Measurements from ENCODE around the gene ITGA3. TPM values are rescaled to one million over a fixed set of nuclear protein-coding genes. Genes with fewer than 3 reads are reported as not detected.

ITGA3 gene
- total RNA-seq, 1 experiment from 2014 or later: 22.5 TPM

DNA sequence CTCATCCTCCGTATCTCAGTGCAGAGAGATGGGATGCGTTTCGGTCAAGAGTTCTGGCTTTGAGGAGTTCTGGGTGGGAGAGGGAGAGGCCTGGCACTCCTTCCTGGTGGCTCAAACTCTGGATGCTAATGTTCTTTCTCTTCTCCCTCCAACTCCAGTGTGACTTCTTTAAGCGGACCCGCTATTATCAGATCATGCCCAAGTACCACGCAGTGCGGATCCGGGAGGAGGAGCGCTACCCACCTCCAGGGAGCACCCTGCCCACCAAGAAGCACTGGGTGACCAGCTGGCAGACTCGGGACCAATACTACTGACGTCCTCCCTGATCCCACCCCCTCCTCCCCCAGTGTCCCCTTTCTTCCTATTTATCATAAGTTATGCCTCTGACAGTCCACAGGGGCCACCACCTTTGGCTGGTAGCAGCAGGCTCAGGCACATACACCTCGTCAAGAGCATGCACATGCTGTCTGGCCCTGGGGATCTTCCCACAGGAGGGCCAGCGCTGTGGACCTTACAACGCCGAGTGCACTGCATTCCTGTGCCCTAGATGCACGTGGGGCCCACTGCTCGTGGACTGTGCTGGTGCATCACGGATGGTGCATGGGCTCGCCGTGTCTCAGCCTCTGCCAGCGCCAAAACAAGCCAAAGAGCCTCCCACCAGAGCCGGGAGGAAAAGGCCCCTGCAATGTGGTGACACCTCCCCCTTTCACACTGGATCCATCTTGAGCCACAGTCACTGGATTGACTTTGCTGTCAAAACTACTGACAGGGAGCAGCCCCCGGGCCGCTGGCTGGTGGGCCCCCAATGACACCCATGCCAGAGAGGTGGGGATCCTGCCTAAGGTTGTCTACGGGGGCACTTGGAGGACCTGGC, 33.3 kb downstream of the ITGA3 start:
- no peak overlapping the region for H3K18ac ChIP-seq (ENCODE audit: insufficient read length, low read depth, low read length)
- H3K4ac ChIP-seq (ENCODE audit: low read depth, low read length): no peak overlapping the region
- H3K14ac ChIP-seq (ENCODE audit: insufficient read depth, low read length): no peak overlapping the region
- H4K8ac ChIP-seq (replicated peaks; ENCODE audit: insufficient read length, low read depth, low read length): no peak overlapping the region
- no peaks in the 10 kb centered on the region for H3K27me3 ChIP-seq (ENCODE audit: insufficient read depth, low read length)
- no peak overlapping the region for H3K56ac ChIP-seq (ENCODE audit: insufficient read length, low read depth, low read length)
- no peak overlapping the region for H2BK5ac ChIP-seq (ENCODE audit: insufficient read length, low read length)
- H4K5ac ChIP-seq (ENCODE audit: insufficient read length, low read depth, low read length): no peak overlapping the region
- no CpG with 5 or more reads among the region's 25 CpGs for WGBS (ENCODE audit: extremely low coverage, insufficient read length, low lambda C conversion rate)
- H2BK20ac ChIP-seq (ENCODE audit: low read depth, low read length, poor library complexity, severe bottlenecking): no peak overlapping the region
- no peaks in the 10 kb centered on the region for H3K79me1 ChIP-seq (ENCODE audit: insufficient read depth, low read depth, low read length, poor library complexity, severe bottlenecking)
- peaks cover 2% of the 10 kb centered on the region; the same call in 1 of the 2 replicates for H3K27me3 Mint-ChIP-seq (ENCODE audit: low read depth)
- H3K9me3 ChIP-seq (ENCODE audit: control insufficient read depth, low read depth, low read length): no peaks in the 10 kb centered on the region
- H3K23ac ChIP-seq (ENCODE audit: insufficient read length, low read depth, low read length): no peak overlapping the region
- no peak overlapping the region for H2BK120ac ChIP-seq (ENCODE audit: low read depth, low read length, poor library complexity, severe bottlenecking)
- no peak overlapping the region for H2AK5ac ChIP-seq (ENCODE audit: insufficient read length, low read length)
- H3K4me3 Mint-ChIP-seq: no peak overlapping the region
- no peaks in the 10 kb centered on the region for H3K79me2 ChIP-seq (ENCODE audit: insufficient read depth, low read length)
- H3K9me3 Mint-ChIP-seq: no peaks in the 10 kb centered on the region; a peak in 1 of 5 replicates
- H3K4me2 ChIP-seq (ENCODE audit: insufficient read depth, insufficient read length, low read length): no peak overlapping the region
- TF ChIP-seq, protein P1, sequence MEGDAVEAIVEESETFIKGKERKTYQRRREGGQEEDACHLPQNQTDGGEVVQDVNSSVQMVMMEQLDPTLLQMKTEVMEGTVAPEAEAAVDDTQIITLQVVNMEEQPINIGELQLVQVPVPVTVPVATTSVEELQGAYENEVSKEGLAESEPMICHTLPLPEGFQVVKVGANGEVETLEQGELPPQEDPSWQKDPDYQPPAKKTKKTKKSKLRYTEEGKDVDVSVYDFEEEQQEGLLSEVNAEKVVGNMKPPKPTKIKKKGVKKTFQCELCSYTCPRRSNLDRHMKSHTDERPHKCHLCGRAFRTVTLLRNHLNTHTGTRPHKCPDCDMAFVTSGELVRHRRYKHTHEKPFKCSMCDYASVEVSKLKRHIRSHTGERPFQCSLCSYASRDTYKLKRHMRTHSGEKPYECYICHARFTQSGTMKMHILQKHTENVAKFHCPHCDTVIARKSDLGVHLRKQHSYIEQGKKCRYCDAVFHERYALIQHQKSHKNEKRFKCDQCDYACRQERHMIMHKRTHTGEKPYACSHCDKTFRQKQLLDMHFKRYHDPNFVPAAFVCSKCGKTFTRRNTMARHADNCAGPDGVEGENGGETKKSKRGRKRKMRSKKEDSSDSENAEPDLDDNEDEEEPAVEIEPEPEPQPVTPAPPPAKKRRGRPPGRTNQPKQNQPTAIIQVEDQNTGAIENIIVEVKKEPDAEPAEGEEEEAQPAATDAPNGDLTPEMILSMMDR (conservative IDR thresholded peaks at IDR 0.05): no peak
- H4K91ac ChIP-seq (ENCODE audit: insufficient read length, low read depth, low read length): no peak overlapping the region
- no peak overlapping the region for H3K9ac ChIP-seq (ENCODE audit: extremely low read depth, insufficient read length, low read length)
- no peak overlapping the region for H3T11ph ChIP-seq (ENCODE audit: low read length)
- peak overlapping the region in 1 of 3 experiments; percentile 80; a peak in 2 of 7 replicates for H3K27ac Mint-ChIP-seq
- no peak overlapping the region for H2BK12ac ChIP-seq (ENCODE audit: insufficient read length, low read depth, low read length)
- no peaks in the 10 kb centered on the region for H3K23me2 ChIP-seq (ENCODE audit: insufficient read length, low read depth, low read length, poor library complexity, severe bottlenecking)
- H3K36me3 Mint-ChIP-seq (ENCODE audit: insufficient read depth in 1 of 3, low read depth in 3 of 3): no peaks in the 10 kb centered on the region
- no peaks in the 10 kb centered on the region for H3K4me1 ChIP-seq (ENCODE audit: insufficient read depth, low read length)
- peaks cover 2 to 11% of the 10 kb centered on the region in 2 experiments; a peak in 3 of 4 replicates for H3K4me1 Mint-ChIP-seq
- no peak overlapping the region for H3K27ac ChIP-seq (ENCODE audit: insufficient read length, low read depth, low read length)
- H4K20me1 ChIP-seq (ENCODE audit: control insufficient read depth, insufficient read depth, insufficient read length): no peaks in the 10 kb centered on the region
- no peak overlapping the region for H2BK15ac ChIP-seq (ENCODE audit: low read depth, low read length)
- DNase-seq: no peak
- no peak overlapping the region for H2AFZ ChIP-seq (ENCODE audit: low read length)
